Type B pancreatic cell (in vitro differentiated cells): ENCODE measurements around the gene HDHD2. TPM values are rescaled to one million over a fixed set of nuclear protein-coding genes. Genes with fewer than 3 reads are reported as not detected.

Experiments used
- DNase-seq: peaks from one replicate; pipeline ENCODE4 v3.0.0; 2021; ENCODE audit warnings: mixed read lengths; ENCODE audit not compliant: unreplicated experiment; ENCODE audit errors: extremely low spot score
- H3K27ac Mint-ChIP-seq: 2 replicates; pipeline ENCODE4 v1.8.0; 2021; ENCODE audit warnings: mild to moderate bottlenecking, mixed read lengths
- H3K27me3 Mint-ChIP-seq: 2 replicates; pipeline ENCODE4 v1.8.0; 2021; ENCODE audit warnings: mixed read lengths
- H3K36me3 Mint-ChIP-seq: 2 replicates; pipeline ENCODE4 v1.8.0; 2021; ENCODE audit warnings: mixed read lengths
- H3K4me1 Mint-ChIP-seq: one replicate; pipeline ENCODE4 v1.8.0; 2021; ENCODE audit warnings: mixed read lengths; ENCODE audit not compliant: unreplicated experiment
- H3K4me3 Mint-ChIP-seq: 2 replicates; pipeline ENCODE4 v1.8.0; 2021; ENCODE audit warnings: mild to moderate bottlenecking, mixed read lengths
- H3K9me3 Mint-ChIP-seq: 2 replicates; pipeline ENCODE4 v1.8.0; 2021; ENCODE audit warnings: mixed read lengths
- CTCF ChIP-seq: fragments of 200-600 bp; sonication (generic); conservative IDR thresholded peaks from 2 replicates; pipeline ENCODE4 v1.5.0; 2021; ENCODE audit warnings: antibody characterized with exemption, mild to moderate bottlenecking
- total RNA-seq: library from RNA; stranded (reverse); gene quantifications from 2 replicates; pipeline ENCODE4 v1.2.1, GENCODE V29; 2021; ENCODE audit warnings: low replicate concordance

HDHD2 gene
- total RNA-seq, 1 donor from 2014 or later, result 41.8 TPM

GRCh38 chr18:47172476-47172875 is 22.2 kb upstream of the HDHD2 start:
- peaks cover 7% of the 10 kb centered on the region for H3K36me3 Mint-ChIP-seq
- peaks cover 8% of the 10 kb centered on the region for H3K4me1 Mint-ChIP-seq
- DNase-seq, result no peak
- no peak overlapping the region for H3K27ac Mint-ChIP-seq
- no peaks in the 10 kb centered on the region for H3K27me3 Mint-ChIP-seq
- TF ChIP-seq CTCF, result no peak
- H3K4me3 Mint-ChIP-seq, result no peak overlapping the region
- H3K9me3 Mint-ChIP-seq, result no peaks in the 10 kb centered on the region

GRCh38 chr18:47168913-47169312 is 18.6 kb upstream of the HDHD2 start:
- peaks cover 10% of the 10 kb centered on the region for H3K36me3 Mint-ChIP-seq
- H3K27me3 Mint-ChIP-seq, result no peaks in the 10 kb centered on the region
- no peak overlapping the region for H3K4me3 Mint-ChIP-seq
- no peak overlapping the region for H3K27ac Mint-ChIP-seq
- H3K4me1 Mint-ChIP-seq, result peaks cover 17% of the 10 kb centered on the region
- no peaks in the 10 kb centered on the region for H3K9me3 Mint-ChIP-seq
- no peak for TF ChIP-seq CTCF
- DNase-seq, result no peak

GRCh38 chr18:47168509-47168908 is 18.2 kb upstream of the HDHD2 start:
- Mint-ChIP-seq H3K4me3 (no peak overlapping the region), H3K27me3 (no peaks in the 10 kb centered on the region), H3K27ac (no peak overlapping the region), H3K9me3 (no peaks in the 10 kb centered on the region), H3K36me3 (peaks cover 10% of the 10 kb centered on the region), H3K4me1 (peaks cover 17% of the 10 kb centered on the region)
- TF ChIP-seq CTCF, result no peak
- no peak for DNase-seq

- Mint-ChIP-seq H3K27ac (no peak overlapping the region), H3K4me1 (peaks cover 17% of the 10 kb centered on the region), H3K9me3 (no peaks in the 10 kb centered on the region), H3K4me3 (no peak overlapping the region), H3K27me3 (no peaks in the 10 kb centered on the region), H3K36me3 (peaks cover 10% of the 10 kb centered on the region)
- DNase-seq, result no peak
- no peak for TF ChIP-seq CTCF
Observed at GRCh38 chr18:47166294-47166693, 16.0 kb upstream of the HDHD2 start.

GRCh38 chr18:47163241-47163640 is 12.9 kb upstream of the HDHD2 start:
- H3K27ac Mint-ChIP-seq, result no peak overlapping the region

More at GRCh38 chr18:47163241-47163640, 12.9 kb upstream of the HDHD2 start:
- TF ChIP-seq CTCF, result no peak
- DNase-seq, result no peak
- peaks cover 9% of the 10 kb centered on the region for H3K4me1 Mint-ChIP-seq
- H3K27me3 Mint-ChIP-seq, result no peaks in the 10 kb centered on the region
- H3K4me3 Mint-ChIP-seq, result no peak overlapping the region
- peaks cover 4% of the 10 kb centered on the region for H3K36me3 Mint-ChIP-seq
- H3K9me3 Mint-ChIP-seq, result no peaks in the 10 kb centered on the region
